ENCODE measurements around the gene PINK1. TPM values are rescaled to one million over a fixed set of nuclear protein-coding genes. Genes with fewer than 3 reads are reported as not detected.

PINK1 gene
- total and polyA plus RNA-seq, 2 of the 13 experiments (the other 11 are each of a cell fraction or from before 2014, with no cell fraction given) = 15.3 to 16.1 TPM

- H3K27ac ChIP-seq (ENCODE audit: extremely low read length, insufficient read depth, low read length) = no peak overlapping the region
- CTCF ChIA-PET (ENCODE audit: low intra/inter-chr PET ratio, low total read pairs) = no interaction called here
- ATAC-seq (no peak), FAIRE-seq (no peak), DNase-seq (ENCODE audit: low spot score) (no peak)
- H3K27me3 ChIP-seq (ENCODE audit: control insufficient read depth in 1 of 2, insufficient read depth in 2 of 2, low read length in 2 of 2) = no peaks in the 10 kb centered on the region
- in situ Hi-C loops (cut with HindIII; ENCODE audit: extremely low pct_ligation_motif_present, low pct_unique_long_range_greater_than_20kb) (no loop called here), intact Hi-C loops (cut with micrococcal nuclease; ENCODE audit: unreplicated experiment) (no loop called here)
- no peak overlapping the region for H2AFZ ChIP-seq (ENCODE audit: low read length)
- H3K4me2 ChIP-seq (ENCODE audit: low read depth, low read length) = no peak overlapping the region
- 74% methylated on average over 5 of the region's 5 CpGs for WGBS (ENCODE audit: low lambda C conversion rate)
- no peaks in the 10 kb centered on the region for H3K36me3 ChIP-seq (replicated peaks in 1 of 2; ENCODE audit: control insufficient read depth in 1 of 2, insufficient read depth in 2 of 2, low read length in 2 of 2)
- H3K4me1 ChIP-seq (ENCODE audit: insufficient read depth, low read length) = peaks cover 20% of the 10 kb centered on the region
- BruUV-seq (replicated peaks) = no TSS peak
- no peaks in the 10 kb centered on the region for H3K79me2 ChIP-seq (ENCODE audit: insufficient read depth, low read length)
- no peak overlapping the region for H3K4me3 ChIP-seq (replicated peaks in 1 of 3; ENCODE audit: insufficient read depth in 1 of 3, low read depth in 2 of 3, low read length in 3 of 3)
- H3K9ac ChIP-seq (ENCODE audit: insufficient read depth, low read depth, low read length) = no peak overlapping the region
- no peak for TF ChIP-seq NFRKB (IDR thresholded peaks at IDR 0.05)
- TF ChIP-seq ZZZ3 (CRISPR knock-in tag; IDR thresholded peaks at IDR 0.05; ENCODE audit: borderline replicate concordance) = no peak
- TF ChIP-seq MAFK (conservative IDR thresholded peaks at IDR 0.05 in 1 of 2, IDR thresholded peaks at IDR 0.05 in 1 of 2; ENCODE audit: low read length in 2 of 2) = peak; percentile 22 to 28; a peak in 1 of 4 replicates
- no peak for TF ChIP-seq CENPX (CRISPR knock-in tag; IDR thresholded peaks at IDR 0.05)
- TF ChIP-seq NR3C1 (CRISPR knock-in tag; IDR thresholded peaks at IDR 0.05) = no peak
- TF ChIP-seq MAFF (IDR thresholded peaks at IDR 0.05; ENCODE audit: low read depth, low read length) = 0 out of 2 replicates have a peak, but pooled peaks have one; percentile 12
- POLR2A ChIA-PET = no interaction called here
- no peaks in the 10 kb centered on the region for H4K20me1 ChIP-seq (ENCODE audit: insufficient read depth, low read length)
- no peaks in the 10 kb centered on the region for H3K9me3 ChIP-seq (ENCODE audit: low read length)
Measured at GRCh38 chr1:20600156-20600555, 33.1 kb upstream of the PINK1 start.

- in situ Hi-C loops (cut with HindIII; ENCODE audit: extremely low pct_ligation_motif_present, low pct_unique_long_range_greater_than_20kb) (no loop called here), intact Hi-C loops (cut with micrococcal nuclease; ENCODE audit: unreplicated experiment) (no loop called here)
- no peaks in the 10 kb centered on the region for H3K9me3 ChIP-seq (ENCODE audit: low read length)
- H3K27ac ChIP-seq (ENCODE audit: extremely low read length, insufficient read depth, low read length) = no peak overlapping the region
- FAIRE-seq (no peak), ATAC-seq (no peak), DNase-seq (ENCODE audit: low spot score) (no peak)
- no peaks in the 10 kb centered on the region for H3K27me3 ChIP-seq (ENCODE audit: control insufficient read depth in 1 of 2, insufficient read depth in 2 of 2, low read length in 2 of 2)
- H4K20me1 ChIP-seq (ENCODE audit: insufficient read depth, low read length) = no peaks in the 10 kb centered on the region
- no TSS peak for BruUV-seq (replicated peaks)
- no peak overlapping the region for H3K4me2 ChIP-seq (ENCODE audit: low read depth, low read length)
- H3K36me3 ChIP-seq (replicated peaks in 1 of 2; ENCODE audit: control insufficient read depth in 1 of 2, insufficient read depth in 2 of 2, low read length in 2 of 2) = no peaks in the 10 kb centered on the region
- ChIA-PET POLR2A (no interaction called here), CTCF (ENCODE audit: low intra/inter-chr PET ratio, low total read pairs) (no interaction called here)
- no peak overlapping the region for H3K4me3 ChIP-seq (replicated peaks in 1 of 3; ENCODE audit: insufficient read depth in 1 of 3, low read depth in 2 of 3, low read length in 3 of 3)
- WGBS (ENCODE audit: low lambda C conversion rate) = 58% methylated on average over 5 of the region's 5 CpGs
- peaks cover 21% of the 10 kb centered on the region for H3K4me1 ChIP-seq (ENCODE audit: insufficient read depth, low read length)
- no peak overlapping the region for H3K9ac ChIP-seq (ENCODE audit: insufficient read depth, low read depth, low read length)
- no peaks in the 10 kb centered on the region for H3K79me2 ChIP-seq (ENCODE audit: insufficient read depth, low read length)
- no peak overlapping the region for H2AFZ ChIP-seq (ENCODE audit: low read length)
- TF ChIP-seq NR2F6 (IDR thresholded peaks at IDR 0.05) = no peak
- no peak for TF ChIP-seq NR2F6 (CRISPR knock-in tag; IDR thresholded peaks at IDR 0.05)
- no peak for TF ChIP-seq MBD4 (IDR thresholded peaks at IDR 0.05; ENCODE audit: borderline replicate concordance, low read length)
- TF ChIP-seq FOSL1 (CRISPR knock-in tag; IDR thresholded peaks at IDR 0.05; ENCODE audit: borderline replicate concordance) = no peak
- no peak for TF ChIP-seq ELF1 (CRISPR knock-in tag; IDR thresholded peaks at IDR 0.05)
- no peak for TF ChIP-seq ZNF354B (CRISPR knock-in tag; IDR thresholded peaks at IDR 0.05)
- TF ChIP-seq ADNP (CRISPR knock-in tag; IDR thresholded peaks at IDR 0.05) = no peak
- TF ChIP-seq ZNF691 (CRISPR knock-in tag; IDR thresholded peaks at IDR 0.05; ENCODE audit: borderline replicate concordance, low read depth) = no peak
- TF ChIP-seq ZNF138 (CRISPR knock-in tag; IDR thresholded peaks at IDR 0.05; ENCODE audit: low read depth) = no peak
- TF ChIP-seq NR2F2 (IDR thresholded peaks at IDR 0.05; ENCODE audit: borderline replicate concordance, low read depth) = no peak
- no peak for TF ChIP-seq ZSCAN21 (CRISPR knock-in tag; IDR thresholded peaks at IDR 0.05; ENCODE audit: borderline replicate concordance)
- TF ChIP-seq ZNF382 (CRISPR knock-in tag; IDR thresholded peaks at IDR 0.05; ENCODE audit: borderline replicate concordance) = no peak
- TF ChIP-seq ZNF264 (CRISPR knock-in tag; IDR thresholded peaks at IDR 0.05) = no peak
- TF ChIP-seq PHB2 (IDR thresholded peaks at IDR 0.05; ENCODE audit: partially characterized antibody) = no peak
- no peak for TF ChIP-seq ZNF83 (CRISPR knock-in tag; IDR thresholded peaks at IDR 0.05; ENCODE audit: borderline replicate concordance)
- no peak for TF ChIP-seq RCOR2 (CRISPR knock-in tag; IDR thresholded peaks at IDR 0.05)
Measured at GRCh38 chr1:20601129-20601825, 32.0 kb upstream of the PINK1 start.

Data from HepG2 (cell line).